WI38 (cell line): ENCODE data around the gene CHRNA1.

ENCODE experiments used
- H3K4me3 ChIP-seq: 2 replicates; pipeline ENCODE4 v1.5.1; 2011; ENCODE audit warnings: low read depth, mild to moderate bottlenecking, control low read depth, low read length
- TF ChIP-seq, protein P1 (sequence below): IDR thresholded peaks from 2 replicates; pipeline ENCODE4 v1.5.1; 2012; ENCODE audit warnings: low read depth, mild to moderate bottlenecking, control low read depth, low read length

CHRNA1 gene

DNA sequence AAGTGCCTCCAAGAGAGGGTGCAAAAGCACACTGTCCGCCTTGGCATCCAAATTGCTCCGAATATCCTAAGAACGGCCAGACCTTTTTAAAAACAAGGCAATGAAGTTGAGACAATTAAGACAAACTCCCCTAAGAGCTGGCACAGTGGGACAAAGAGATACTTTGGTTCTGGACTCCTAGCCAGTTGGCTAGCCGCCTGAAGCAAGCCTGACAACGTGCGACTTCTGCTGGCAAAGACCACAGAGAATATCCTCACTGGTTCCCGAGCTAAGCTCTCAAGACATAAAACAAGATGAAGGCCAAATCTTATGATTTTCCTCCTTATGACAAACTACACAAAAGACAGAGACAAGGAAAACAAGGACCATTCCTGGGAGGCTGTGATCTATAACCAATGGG is 32.7 kb downstream of the CHRNA1 start:
- H3K4me3 ChIP-seq: no peak overlapping the region
- TF ChIP-seq, protein P1, sequence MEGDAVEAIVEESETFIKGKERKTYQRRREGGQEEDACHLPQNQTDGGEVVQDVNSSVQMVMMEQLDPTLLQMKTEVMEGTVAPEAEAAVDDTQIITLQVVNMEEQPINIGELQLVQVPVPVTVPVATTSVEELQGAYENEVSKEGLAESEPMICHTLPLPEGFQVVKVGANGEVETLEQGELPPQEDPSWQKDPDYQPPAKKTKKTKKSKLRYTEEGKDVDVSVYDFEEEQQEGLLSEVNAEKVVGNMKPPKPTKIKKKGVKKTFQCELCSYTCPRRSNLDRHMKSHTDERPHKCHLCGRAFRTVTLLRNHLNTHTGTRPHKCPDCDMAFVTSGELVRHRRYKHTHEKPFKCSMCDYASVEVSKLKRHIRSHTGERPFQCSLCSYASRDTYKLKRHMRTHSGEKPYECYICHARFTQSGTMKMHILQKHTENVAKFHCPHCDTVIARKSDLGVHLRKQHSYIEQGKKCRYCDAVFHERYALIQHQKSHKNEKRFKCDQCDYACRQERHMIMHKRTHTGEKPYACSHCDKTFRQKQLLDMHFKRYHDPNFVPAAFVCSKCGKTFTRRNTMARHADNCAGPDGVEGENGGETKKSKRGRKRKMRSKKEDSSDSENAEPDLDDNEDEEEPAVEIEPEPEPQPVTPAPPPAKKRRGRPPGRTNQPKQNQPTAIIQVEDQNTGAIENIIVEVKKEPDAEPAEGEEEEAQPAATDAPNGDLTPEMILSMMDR: no peak

DNA sequence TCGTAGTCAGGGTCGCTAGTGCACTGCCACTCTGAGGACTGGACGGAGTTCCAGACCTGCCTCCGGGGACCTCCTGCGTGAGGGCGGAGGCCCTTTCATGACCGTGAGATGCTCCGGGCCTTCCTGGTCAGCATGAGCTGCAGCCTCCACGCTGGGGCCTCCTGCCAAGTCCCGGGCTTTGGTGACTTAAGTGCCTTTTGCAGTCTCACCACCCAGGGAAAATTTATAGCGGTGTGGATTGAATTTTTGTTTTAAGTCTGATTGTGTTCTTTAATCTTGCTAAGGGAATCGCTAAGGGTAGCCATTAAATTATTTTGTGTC is 33.6 kb downstream of the CHRNA1 start:
- no peak overlapping the region for H3K4me3 ChIP-seq
- TF ChIP-seq, protein P1: no peak

DNA sequence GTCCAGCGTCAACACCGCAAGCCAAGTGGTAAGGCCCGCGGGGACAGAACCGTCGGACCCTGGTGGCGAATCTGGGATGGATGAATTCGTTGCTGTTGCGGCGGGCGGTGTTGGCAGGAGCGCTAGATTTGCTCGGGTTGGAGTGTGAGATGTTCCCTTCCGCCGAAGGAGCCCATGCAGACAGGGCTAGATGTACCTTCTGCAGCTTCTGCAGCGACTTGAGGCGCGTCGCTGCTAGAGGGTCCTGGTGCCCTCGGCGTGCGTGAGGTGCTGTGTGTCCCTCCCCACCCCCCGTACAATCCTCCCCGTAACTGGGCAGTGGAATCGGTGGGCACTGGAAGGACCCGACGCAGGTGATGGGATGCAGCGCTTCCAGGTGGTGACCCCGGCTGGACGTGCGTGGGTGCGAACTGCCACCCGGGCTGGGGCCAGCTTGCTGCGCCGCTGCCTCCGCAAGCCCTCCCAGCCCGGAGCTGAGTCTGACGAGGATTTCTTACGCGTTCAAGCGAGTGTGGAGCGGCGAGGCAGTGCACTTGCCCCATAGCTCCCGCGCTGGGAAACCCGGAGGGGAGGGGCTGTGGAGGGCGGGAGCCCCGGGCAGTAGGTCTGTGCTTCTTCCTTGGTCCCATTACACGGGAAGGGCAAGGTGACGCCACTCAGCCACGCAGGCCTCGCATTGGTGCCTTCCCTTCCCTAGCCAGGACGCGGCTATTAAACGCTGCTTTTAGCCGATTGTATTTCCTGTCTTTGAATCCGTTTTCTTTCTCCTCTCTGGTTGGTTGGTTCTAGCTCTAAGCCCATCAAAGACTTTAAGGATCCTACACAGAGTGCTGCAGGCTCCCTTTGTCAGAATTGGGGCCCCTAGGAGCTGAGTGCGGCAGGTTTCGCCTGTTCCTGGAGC is 34.2 kb downstream of the CHRNA1 start:
- TF ChIP-seq, protein P1: no peak
- peak overlapping the region; percentile 44 for H3K4me3 ChIP-seq

DNA sequence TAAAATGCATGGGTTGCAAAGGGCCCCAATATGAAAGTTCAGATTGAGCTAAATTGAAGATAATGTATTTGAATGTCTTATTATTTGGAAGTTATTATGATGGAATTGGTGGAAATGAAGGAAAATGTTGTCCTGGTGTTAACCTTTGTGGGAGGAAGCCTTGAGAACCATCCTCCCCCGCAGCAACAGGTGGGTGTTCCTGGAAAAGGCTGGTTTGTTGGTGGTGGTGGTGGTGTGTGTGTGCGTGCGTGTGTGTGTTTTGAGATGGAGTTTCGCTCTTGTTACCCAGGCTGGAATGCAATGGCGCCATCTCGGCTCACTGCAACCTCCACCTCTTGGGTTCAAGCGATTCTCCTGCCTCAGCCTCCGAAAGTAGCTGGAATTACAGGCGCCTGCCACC is 36.2 kb downstream of the CHRNA1 start:
- TF ChIP-seq, protein P1: no peak
- no peak overlapping the region for H3K4me3 ChIP-seq

DNA sequence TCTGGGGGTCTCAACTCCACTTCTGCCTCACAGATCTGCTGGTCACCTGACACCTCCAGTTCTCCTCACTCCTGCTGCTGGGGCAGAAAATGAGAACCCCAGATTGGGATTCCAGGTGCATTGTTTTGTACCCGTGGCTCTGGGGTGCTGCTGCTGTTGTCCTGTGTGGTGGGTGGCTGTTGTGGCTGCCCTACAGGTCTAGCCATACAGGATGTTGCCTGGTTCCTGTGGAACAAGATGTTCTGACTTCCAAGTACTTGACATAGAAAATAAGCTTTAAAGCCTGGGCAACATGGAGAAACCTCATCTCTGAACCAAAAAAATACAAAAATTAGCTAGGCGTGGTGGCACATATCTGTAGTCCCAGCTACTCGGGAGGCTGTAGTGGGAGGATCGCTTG is 38.1 kb downstream of the CHRNA1 start:
- TF ChIP-seq, protein P1: no peak
- H3K4me3 ChIP-seq: no peak overlapping the region

DNA sequence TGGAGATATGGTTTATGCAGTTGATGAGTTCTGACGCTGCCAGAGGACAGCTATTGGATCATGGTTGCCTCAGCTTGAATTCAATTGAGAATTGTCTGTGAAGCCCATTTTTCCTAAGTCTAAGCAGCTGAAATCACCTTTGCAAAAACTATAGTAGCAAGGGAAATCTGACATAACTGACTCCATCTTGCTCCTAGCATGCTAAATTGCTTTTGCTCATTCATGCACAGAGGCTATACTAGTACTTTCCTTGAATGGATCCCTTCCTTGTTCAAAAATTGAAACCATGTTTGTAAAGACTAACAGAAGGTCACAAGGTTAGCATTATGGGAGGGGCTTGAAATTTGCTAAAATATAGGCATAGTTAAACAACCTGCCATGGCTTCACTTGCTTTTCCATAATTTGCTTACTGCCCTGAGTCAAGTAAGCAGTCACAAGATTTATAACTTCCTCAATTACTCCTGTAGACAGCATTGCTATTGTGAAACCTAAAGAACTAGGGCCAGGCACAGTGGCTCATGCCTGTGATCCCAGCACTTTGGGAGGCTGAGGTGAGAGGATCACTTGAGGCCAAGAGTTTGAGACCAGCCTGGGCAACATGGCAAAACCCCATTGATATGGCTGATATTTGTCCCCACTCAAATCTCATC is 41.2 kb downstream of the CHRNA1 start:
- TF ChIP-seq, protein P1: no peak

DNA sequence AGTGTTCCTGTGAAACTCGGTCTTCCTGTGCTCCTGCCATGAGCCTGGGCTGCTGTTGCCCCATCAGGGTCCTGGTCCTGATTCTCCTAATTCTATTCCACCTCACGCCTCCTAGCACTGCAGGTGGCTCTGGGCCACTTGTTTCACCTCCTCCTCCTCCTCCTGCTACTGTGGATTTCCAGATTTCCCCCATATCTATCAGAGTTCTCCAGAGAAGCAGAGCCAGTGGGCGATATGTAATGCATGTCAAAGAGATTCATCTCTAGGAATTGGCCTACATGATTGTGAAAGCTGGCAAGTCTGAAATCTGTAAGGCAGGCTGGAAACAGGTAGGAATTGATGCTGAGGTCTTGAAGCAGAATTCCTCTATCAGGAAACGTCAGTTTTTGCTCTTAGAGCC is 45.3 kb downstream of the CHRNA1 start:
- H3K4me3 ChIP-seq: no peak overlapping the region
- TF ChIP-seq, protein P1: no peak

More for the DNA sequence above, 41.2 kb downstream of the CHRNA1 start:
- H3K4me3 ChIP-seq: no peak overlapping the region
